HG03432 (cell line): Measurements from ENCODE around the gene CTDNEP1.
A peak's percentile ranks its signal among the peaks of the same experiment; 100 is the strongest.

Experiments used
- ATAC-seq: cut with Tn5 transposase; IDR thresholded peaks from one replicate; pipeline ENCODE4 v1.9.1; 2021; ENCODE audit warnings: mild to moderate bottlenecking, moderate library complexity; ENCODE audit not compliant: unreplicated experiment

CTDNEP1 gene

GRCh38 chr17:7251661-7252175 lies at the start of gene CTDNEP1:
TSS of gene CTDNEP1 (minus strand) at chr17:7251734. CDS start at chr17:7251296, 438 bp downstream.
- peak; percentile 78 for ATAC-seq

GRCh38 chr17:7296189-7296861 lies 44.8 kb upstream of the CTDNEP1 start:
- peak; percentile 39 for ATAC-seq

DNA sequence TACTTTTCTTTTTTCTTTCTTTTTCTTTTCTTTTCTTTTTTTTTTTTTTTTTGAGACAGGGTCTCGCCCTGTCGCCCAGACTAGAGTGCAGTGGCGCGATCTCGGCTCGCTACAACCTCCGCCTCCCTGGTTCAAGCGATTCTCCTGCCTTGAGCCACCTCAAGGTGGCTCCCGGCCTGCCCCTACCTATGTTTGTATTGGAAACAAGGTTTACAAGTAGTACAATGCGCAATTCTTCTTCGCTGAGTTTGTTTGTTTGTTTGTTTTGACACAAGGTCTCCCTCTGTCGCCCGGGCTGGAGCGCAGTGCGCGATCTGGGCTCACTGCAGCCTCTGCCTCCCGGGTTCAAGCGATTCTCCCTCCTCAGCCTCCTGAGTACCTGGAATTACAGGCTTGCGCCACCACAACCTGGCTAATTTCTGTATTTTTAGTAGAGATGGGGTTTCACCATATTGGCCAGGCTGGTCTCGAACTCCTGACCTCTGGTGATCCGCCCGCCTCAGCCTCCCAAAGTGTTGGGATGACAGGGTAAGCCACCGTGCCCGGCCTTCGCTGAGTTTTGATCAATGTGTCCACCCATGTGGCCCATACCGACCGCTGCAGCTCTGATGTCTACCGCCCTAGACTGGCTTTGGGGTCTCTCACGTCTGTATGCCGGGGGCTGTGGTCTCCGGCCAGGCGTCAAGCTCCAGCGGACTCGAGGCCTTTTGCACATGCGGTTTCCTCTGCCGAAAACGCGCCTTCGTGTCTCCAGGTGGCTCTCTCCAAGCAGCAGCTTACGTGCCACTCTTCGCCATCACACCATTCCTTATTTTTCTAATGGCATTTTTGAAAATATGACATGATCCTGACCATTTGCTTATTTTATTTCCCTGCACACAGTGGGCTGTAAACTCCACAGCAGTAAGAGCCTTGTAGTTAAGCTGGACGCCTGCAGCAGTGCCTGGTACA lies 44.0 kb upstream of the CTDNEP1 start:
- ATAC-seq, result no peak

DNA sequence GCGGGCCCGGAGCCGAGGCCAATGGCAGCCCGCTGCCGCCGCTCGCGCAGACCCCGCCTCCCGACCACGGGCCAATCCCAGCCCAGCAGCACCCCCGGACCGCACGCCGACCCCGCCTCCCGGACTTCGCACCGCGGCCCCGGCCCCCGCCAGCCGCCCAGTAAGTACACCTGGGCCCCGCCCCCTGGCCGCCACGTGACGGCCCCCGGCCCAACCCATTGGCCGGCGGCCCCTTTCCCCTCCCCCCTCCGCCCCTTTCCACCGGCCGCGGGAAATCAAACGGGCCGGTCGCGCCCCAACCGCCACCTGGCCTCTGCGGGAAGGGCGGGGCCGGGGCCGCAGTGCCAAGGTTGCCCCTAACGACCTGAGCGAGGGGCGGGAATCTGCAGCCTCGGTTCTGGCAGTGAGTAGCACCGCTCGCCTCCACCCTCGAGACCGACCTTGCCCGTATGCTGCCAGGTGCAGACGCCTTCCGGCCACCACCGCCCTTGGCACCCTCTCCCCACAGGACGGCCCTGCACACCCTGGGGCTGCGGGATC lies 43.1 kb upstream of the CTDNEP1 start, which contains the start of gene YBX2:
YBX2 (minus strand) TSS at position 26 of the 540 bp plus-strand sequence. CDS start 139 bp downstream, outside the sequence.
- ATAC-seq, result no peak

DNA sequence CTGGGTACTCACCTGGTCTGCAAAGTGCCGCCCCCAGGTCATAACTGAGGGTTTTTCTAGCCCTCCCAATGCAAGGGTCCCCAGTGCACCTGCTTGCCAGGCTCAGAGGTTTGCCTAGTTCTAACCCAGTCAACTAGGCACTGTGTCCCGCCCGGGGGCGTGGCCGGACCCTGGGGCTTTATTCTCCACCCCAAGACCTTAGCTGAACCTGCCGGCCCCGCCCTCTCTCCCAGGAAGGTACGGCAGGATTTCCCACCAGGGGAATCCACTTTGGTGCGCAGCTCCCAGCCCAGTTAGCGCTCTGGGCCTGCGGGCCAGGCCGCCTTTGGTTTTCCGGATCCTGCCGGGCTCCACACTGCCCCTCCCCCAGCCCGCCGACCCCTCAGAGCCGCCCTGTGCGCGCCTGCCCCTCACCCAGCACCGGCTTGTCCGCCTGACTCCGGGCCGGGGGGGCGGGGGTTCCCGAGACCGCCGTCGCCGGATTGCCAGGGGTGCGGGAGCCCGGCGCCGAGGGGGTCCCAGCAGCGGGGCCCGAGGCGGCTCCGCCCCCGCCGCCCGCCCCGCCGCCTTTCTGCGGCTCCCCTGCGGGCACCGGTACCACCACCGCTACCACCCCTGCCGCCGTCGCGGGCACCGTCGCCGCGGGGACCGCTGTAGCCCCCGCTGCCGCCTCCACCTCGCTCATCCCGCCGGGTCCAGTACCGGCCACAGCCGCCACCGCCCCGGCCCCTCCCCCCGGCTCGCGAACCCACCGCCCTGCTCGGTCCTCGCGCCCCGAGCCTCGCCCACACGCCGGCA lies 42.5 kb upstream of the CTDNEP1 start:
- ATAC-seq, result no peak

DNA sequence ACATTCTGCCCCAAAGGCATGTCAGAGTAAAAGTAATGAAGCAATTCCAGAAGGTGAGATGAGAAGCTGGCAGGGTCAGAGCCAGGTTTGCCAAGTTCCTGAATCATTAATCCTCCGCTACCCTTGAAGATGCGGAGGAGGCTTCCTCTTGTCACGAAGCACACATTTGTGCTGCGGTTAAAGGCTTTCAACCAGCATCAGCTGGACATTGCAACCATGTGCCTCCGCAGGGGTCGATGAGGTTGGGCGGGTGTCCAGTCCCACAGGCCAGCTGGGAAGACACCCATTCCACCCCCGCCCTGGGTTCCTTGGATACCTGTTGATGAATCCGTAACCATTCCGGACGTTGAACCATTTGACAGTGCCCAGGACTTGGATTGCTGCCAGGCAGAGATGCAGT lies 41.6 kb upstream of the CTDNEP1 start:
- ATAC-seq, result no peak

DNA sequence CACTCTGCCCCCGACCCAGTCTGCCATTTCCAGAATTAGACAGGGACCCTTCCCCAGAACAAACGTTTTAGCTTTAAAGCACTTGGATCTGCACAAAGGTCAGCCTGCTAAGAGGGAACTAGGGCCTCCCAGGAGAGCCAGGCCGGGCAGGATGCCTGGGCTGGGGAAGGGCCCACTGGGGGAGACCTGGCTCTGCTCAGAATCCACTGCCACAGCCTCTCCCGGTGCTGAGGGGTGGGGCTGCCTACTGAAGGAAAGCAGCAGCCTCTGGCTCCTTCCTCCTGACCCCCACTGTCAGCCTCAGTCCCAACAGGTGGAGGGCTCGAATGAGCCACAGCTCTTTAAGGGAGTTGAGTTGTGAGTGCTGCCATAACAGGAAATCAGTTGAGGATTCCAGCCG lies 41.2 kb upstream of the CTDNEP1 start:
- ATAC-seq, result no peak

GRCh38 chr17:7292194-7292593 lies 40.7 kb upstream of the CTDNEP1 start:
- no peak for ATAC-seq

DNA sequence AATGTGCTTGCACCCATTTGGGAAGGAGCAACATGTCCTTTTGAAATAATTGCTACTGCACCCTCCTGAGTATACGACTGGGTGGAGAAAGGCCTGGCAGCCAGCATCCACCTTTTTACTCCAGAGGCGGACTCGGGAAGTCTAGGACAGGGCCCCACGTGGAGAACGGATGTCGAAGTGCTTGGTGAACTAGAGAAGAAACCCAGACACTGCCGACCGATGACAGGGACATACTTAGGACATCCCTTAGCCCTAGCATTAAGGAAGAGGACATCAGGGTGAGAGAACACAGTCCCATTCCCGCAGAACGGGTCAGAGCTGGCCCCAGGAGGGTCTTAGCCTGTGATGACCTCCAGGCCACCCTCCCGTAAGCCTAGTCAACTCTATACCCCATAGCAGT lies 39.2 kb upstream of the CTDNEP1 start:
- no peak for ATAC-seq

DNA sequence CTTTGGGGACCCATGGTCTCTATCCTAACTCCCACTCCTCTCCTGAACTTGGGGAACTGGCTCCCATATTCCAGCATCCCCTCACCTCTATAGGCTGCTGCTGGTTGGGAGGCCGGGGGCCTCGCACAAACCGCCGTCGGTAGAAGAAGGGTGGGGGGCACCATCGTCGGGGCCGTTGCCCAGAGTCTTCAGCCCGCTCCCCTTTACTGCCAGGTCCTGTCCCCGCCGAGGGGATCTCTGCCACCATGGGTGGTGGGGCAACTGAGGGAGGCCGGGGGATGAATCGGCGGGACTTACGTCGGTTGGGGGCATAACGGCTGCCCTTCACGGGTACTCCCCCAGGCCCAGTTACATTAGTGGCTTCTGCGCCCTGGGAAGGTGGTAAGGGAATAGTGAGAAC lies 38.6 kb upstream of the CTDNEP1 start:
- ATAC-seq, result no peak

DNA sequence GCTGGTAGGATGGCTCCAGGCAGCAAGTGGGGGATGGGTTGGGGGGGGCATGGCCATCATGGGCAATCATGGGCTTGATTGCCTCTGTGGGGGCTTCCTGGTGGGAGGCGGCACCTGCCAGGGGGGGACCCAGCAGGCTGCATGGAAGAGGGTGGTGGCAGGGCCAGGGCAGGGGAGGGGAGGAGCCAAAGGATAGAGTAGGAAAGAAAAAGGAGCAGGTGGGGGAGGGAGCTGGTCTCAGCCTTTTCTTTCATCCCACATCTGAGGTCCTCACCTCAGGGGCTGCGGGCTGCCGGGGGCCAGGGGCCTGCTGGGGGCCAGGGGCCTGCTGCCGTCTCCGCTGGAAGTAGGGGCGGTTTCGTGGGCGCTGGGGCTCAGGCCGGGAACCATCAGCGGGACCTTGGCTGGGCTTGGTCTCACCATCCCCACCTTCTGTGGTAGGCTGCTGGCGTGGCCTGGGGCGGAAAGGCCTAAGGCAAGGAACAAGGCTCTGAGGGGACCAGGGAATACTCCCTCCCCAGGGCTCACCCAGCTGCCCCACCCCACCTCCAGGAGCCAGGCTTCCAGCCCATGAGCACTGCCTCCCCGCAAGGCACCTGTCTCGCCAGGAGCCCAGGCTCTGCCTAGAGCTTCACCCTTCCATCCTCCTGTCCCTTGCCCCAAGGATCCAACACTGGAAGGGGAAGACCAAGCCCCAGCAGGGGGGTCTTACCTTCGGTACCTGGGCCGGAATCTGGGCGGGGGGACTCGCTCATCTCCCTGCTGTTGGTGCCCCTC lies 37.9 kb upstream of the CTDNEP1 start:
- ATAC-seq, result no peak

DNA sequence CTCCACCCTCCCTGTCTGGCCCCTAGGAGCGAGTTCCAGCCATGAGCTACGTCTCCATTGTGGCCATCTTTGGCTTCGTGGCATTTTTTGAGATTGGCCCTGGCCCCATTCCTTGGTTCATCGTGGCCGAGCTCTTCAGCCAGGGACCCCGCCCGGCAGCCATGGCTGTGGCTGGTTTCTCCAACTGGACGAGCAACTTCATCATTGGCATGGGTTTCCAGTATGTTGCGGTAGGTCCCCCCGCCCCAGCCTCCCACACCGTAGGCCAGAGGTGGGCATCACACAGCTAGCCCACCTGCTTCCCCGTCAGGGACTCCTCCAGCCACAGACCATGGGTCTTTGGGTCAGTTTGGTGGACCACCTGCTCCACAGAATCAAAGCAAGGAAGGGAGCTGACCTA lies 34.1 kb upstream of the CTDNEP1 start:
- no peak for ATAC-seq

DNA sequence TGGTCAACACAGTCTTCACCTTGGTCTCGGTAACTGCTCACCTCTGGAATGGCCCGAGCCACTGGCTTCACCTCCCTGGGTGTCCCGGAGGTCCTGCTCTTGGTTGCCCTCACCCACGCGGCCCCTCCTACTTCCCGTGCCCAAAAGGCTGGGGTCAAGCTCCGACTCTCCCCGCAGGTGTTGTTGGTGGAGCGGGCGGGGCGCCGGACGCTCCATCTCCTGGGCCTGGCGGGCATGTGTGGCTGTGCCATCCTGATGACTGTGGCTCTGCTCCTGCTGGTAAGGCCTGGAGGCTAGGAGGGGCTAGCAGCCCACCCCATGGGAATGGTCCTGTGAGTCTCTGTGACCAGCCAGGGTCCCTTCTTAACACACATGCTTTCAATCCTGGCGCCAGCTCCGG lies 33.4 kb upstream of the CTDNEP1 start:
- ATAC-seq, result no peak

DNA sequence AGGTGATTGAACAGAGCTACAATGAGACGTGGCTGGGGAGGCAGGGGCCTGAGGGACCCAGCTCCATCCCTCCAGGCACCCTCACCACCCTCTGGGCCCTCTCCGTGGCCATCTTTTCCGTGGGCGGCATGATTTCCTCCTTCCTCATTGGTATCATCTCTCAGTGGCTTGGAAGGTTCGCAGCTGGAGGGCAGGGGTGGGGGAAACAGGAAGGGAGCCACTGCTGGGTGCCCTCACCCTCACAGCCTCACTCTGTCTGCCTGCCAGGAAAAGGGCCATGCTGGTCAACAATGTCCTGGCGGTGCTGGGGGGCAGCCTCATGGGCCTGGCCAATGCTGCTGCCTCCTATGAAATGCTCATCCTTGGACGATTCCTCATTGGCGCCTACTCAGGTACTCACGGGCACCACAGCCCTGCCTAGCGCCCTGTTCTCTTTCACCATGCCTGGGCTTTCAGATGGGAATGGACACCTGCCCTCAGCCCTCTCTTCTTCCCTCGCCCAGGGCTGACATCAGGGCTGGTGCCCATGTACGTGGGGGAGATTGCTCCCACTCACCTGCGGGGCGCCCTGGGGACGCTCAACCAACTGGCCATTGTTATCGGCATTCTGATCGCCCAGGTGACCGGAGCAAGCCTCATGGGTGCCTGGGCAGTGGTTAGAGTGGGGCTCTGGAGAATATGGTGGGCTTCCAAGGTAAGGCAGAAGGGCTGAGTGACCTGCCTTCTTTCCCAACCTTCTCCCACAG lies 32.1 kb upstream of the CTDNEP1 start:
- ATAC-seq, result no peak

GRCh38 chr17:7282752-7283321 lies 31.3 kb upstream of the CTDNEP1 start:
- no peak for ATAC-seq

DNA sequence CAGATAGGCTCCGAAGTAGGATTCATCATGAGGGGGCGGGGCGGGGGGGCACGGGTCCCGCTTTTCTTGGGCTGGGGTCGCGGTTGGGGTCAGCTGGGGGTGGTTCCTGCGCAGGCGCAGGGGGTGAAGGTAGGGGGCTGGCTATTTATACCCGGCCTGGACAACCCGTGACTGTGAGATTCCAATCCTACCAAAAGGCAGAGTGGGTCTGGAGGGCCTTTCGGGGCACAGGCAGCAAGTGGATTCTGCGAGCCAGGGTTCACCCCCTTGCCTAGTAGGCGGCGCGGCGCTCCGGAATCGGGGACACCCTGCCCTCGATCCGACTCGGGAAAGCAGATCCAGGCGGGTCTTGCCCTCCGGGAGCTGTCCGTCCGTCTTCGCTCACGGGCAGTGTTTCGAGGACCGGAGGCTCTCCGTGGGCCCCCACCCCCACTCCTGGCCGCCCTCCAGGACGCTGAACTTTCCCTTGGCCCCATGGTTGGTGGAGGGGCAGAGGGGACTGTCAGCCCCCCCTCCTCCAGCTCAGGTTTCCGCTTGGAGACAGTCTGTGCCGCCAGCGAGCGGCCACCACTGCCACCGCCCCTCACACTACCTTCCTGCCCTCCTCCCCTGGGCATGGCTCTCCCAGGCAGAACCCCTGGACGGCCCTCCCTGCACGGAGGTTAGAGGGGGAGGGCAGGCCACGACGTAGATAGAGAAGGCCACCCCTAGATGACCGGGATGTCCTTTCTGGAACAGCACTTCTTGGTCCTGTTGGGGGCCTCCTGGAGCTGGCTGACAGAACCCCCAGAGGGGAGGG lies 30.6 kb upstream of the CTDNEP1 start:
- no peak for ATAC-seq

GRCh38 chr17:7281074-7281952 lies 29.8 kb upstream of the CTDNEP1 start, which contains the start of gene SLC2A4:
TSS of gene SLC2A4 (plus strand) at chr17:7281718. CDS start at chr17:7281935, 217 bp downstream.
- ATAC-seq, result peak; percentile 74
